Raji (cell line): ENCODE results near the gene FAM174A.

Experiments used
- POLR2A ChIP-seq: IDR thresholded peaks from 2 replicates; pipeline ENCODE4 v1.6.1; 2011; ENCODE audit warnings: low read depth, low read length, control low read depth; ENCODE audit not compliant: insufficient read depth

Gene FAM174A

DNA sequence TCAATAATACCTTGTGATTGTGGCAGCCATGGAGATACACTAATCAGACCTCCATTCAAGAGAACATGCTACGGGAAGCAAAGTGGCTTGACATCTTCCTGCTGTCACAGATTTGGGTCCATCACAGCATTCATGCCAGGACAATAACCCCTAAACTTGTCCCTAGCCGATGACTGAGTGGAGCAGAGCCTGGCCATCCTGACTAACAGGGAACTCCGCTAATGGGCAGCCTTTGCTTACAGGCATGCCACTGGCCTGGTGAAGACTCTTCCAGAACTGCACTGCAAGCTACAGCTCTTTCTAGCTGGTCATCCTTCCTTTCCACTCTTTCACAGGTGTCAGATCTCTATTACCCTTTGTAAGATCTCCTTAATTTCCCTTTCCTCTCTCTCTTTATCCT lies 16.0 kb downstream of the FAM174A start:
- no peak for TF ChIP-seq POLR2A

GRCh38 chr5:100553209-100553608 lies 18.0 kb downstream of the FAM174A start:
- TF ChIP-seq POLR2A: no peak

GRCh38 chr5:100560860-100561259 lies 25.7 kb downstream of the FAM174A start:
- no peak for TF ChIP-seq POLR2A

DNA sequence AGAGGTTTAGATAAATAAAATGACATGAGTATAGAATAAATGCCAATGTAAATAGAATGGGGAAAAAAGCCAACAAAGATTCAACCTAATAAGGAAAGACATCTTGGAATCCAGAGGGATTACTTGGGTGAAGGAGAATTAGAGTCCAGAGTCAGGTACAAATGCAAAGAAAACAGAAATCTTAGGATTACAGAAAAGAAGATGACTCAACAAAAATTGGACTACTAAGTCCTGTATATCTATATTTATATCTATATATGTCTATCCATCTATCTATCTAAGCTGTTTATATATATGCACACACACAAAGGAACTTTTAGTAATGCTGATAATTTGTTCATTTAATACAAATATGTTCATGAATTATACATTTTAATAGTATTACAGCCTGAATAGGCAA lies 27.6 kb downstream of the FAM174A start:
- TF ChIP-seq POLR2A: no peak

GRCh38 chr5:100566382-100567141 lies 31.4 kb downstream of the FAM174A start:
- no peak for TF ChIP-seq POLR2A

- TF ChIP-seq POLR2A: no peak
These were observed 39.5 kb downstream of the FAM174A start for GRCh38 chr5:100574716-100575115.

DNA sequence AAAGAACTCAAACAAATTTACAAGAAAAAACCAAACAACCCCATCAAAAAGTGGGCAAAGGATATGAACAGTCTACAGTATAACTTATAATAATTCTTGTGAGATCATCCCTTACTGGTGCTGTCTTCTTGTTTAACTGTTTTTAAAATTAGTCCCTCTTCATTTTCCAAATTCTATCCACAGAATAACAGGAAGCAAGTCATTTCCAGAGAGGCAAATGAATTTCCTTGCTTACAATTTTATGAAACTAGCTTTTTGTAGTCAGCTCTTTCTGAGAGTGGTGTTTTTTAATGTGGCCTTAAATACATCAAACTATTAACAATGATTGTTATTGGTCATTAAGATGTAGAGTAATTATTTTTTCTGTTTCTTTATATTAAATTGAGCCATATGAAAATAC lies 40.6 kb downstream of the FAM174A start:
- TF ChIP-seq POLR2A: no peak

- TF ChIP-seq POLR2A: no peak
These were observed 41.1 kb downstream of the FAM174A start for GRCh38 chr5:100576217-100576751.

GRCh38 chr5:100577506-100577905 lies 42.3 kb downstream of the FAM174A start:
- TF ChIP-seq POLR2A: no peak

GRCh38 chr5:100584069-100584468 lies 48.9 kb downstream of the FAM174A start:
- no peak for TF ChIP-seq POLR2A

DNA sequence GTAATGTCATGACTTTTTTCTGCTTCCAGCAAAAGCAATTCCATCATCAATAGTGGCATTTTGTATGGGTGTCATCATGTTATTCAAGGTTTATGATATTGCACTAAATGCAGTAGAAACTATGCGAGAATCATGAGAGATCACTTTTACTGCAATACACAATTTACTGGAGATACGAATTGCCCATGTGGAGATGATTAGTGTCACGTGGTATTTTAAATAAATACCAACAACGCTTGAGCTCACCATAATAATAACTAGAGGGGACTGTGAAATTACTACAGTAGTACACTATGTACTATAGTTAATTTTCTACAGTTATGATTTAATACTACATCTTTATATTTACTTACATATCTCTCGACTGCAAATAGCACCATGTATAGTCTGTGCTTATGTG lies 49.7 kb downstream of the FAM174A start:
- no peak for TF ChIP-seq POLR2A

DNA sequence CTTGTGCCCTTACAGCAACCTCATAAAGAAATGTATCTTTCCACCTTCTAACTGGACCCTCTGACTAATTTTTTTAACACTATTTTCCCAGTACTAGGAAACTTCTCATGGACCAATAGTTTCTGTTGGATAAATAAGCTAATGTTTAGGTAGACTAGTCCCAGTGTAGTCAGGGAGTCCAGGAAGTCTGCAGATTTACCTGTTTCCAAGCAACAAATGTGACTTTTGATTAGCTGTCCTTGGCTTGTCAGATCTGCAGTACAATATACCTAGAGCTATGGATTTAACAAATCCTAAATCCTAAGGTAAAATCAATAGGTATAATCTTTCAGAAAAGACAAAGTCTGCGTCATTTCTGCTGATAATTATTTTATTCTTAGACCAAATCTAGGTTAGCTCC lies 55.7 kb downstream of the FAM174A start:
- no peak for TF ChIP-seq POLR2A

DNA sequence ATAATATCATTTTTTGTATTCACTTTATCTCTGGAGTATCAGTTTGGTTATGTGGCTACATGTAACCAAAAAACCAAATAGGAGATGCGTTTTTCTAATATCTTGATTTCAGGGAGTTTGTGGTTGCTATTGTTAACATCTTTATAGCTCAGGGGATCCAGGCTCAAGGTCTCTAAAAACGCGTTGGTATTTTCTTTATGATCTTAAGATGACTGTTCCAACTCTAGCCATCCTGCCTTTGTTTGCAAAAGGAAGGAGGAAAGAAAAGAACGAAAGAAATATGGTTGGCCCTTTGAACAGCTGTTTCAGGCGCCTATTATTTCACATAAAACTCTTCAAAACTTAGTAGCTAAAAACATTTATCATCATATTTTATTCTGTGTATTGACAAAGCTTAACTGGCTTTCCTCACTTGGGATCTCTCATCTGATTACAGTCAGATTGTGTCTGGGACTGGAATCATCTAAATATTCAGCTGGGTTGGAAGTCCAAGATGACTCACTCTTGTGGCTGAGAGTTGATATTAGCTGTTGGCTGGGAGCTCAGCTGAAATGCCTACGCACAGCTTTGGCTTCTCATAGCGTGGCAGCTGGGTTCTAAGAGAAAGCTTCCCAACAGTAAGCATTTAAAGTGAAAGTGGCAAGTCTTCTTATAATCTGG lies 60.1 kb downstream of the FAM174A start:
- no peak for TF ChIP-seq POLR2A

GRCh38 chr5:100595812-100596173 lies 60.6 kb downstream of the FAM174A start:
- no peak for TF ChIP-seq POLR2A

GRCh38 chr5:100598446-100598845 lies 63.3 kb downstream of the FAM174A start:
- TF ChIP-seq POLR2A: no peak

DNA sequence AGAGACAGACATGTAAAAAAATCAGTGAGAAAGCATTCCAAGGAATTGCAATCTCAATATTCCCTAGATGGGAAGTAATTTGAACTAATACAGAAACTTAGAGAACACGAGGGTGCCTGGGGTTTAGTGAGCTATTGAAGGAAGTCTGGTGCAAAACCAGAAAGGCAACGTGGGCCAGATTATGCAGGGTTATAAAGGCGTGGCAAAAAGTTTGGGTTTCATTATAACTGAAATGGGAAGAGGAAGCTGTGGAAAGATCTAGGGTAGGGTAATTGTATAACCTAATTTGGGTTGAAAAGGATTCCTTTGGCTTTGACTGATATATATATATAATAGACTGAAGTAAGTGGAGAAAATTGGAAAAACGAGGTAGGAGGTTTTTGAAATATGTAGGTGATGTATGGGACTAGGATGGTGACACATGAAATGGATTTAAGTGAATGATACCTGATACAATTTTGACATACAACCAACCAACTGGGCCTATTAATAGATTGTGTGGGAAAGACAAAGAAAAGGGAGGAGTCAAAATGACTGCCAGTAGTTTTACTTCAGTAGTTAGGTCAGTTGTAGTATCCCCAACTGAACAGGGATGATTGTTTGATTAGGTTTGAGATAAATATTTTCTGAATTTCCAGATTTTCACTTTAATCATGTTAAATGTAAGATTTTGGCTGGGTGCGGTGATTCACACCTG lies 65.3 kb downstream of the FAM174A start:
- no peak for TF ChIP-seq POLR2A

DNA sequence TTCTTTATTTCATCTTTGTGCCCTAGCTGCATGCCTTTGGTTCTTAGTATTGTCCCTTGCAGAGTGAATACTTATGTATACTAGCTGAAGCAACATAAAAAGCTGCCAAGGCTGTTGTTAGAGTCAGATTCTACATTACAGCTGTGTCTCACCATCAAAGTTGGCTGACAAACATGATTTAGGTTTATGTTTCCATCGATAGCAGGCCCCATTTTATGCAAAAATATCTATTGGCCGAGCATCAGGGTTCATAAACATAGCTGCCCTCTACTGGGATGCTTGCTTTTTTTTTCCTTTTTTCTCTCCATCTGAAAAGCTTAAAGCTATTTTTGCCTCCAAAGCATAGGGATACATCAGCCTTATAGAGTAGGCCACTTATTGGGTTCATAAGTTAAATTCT lies 68.0 kb downstream of the FAM174A start:
- TF ChIP-seq POLR2A: no peak

GRCh38 chr5:100609594-100609993 lies 74.4 kb downstream of the FAM174A start:
- no peak for TF ChIP-seq POLR2A
